Karpas-422 (cell line): ENCODE measurements around the gene C1orf122. TPM values are rescaled to one million over a fixed set of nuclear protein-coding genes. Genes with fewer than 3 reads are reported as not detected.

ENCODE experiments used
- DNase-seq: peaks from one replicate; pipeline ENCODE4 v3.0.0-alpha.2; 2015
- H2AFZ ChIP-seq: fragments of 200-600 bp; sonication (generic); 2 replicates; pipeline ENCODE4 v1.6.1; 2014; ENCODE audit warnings: antibody characterized with exemption, low read length, mixed read lengths
- H3K27ac ChIP-seq: fragments of 200-600 bp; sonication (generic); 2 replicates; pipeline ENCODE4 v1.5.1; 2014; ENCODE audit warnings: mild to moderate bottlenecking, low read length, moderate library complexity
- H3K27me3 ChIP-seq: fragments of 200-600 bp; sonication (generic); 2 replicates; pipeline ENCODE4 v1.6.1; 2014; ENCODE audit warnings: low read length, mixed read lengths
- H3K36me3 ChIP-seq: fragments of 200-600 bp; sonication (generic); 2 replicates; pipeline ENCODE4 v1.6.1; 2014; ENCODE audit warnings: low read length, mixed read lengths; ENCODE audit not compliant: insufficient read depth
- H3K4me1 ChIP-seq: fragments of 200-600 bp; sonication (generic); 2 replicates; pipeline ENCODE4 v1.6.1; 2014; ENCODE audit warnings: mild to moderate bottlenecking, low read length, mixed read lengths
- H3K4me2 ChIP-seq: fragments of 200-600 bp; sonication (generic); 2 replicates; pipeline ENCODE4 v1.6.1; 2014; ENCODE audit warnings: low read length, low read depth, mild to moderate bottlenecking; ENCODE audit not compliant: poor library complexity, severe bottlenecking
- H3K4me3 ChIP-seq: fragments of 200-600 bp; sonication (generic); 2 replicates; pipeline ENCODE4 v1.5.1; 2014; ENCODE audit warnings: mild to moderate bottlenecking, antibody characterized with exemption, low read length, mixed read lengths
- H3K79me2 ChIP-seq: fragments of 200-600 bp; sonication (generic); 2 replicates; pipeline ENCODE4 v1.6.1; 2014; ENCODE audit warnings: mild to moderate bottlenecking, low read length, mixed read lengths
- H3K9ac ChIP-seq: fragments of 200-600 bp; sonication (generic); 2 replicates; pipeline ENCODE4 v1.6.0; 2014; ENCODE audit warnings: low read length
- H3K9me2 ChIP-seq: fragments of 200-600 bp; sonication (generic), shearing (Covaris generic); replicated peaks from 2 replicates; pipeline ENCODE4 v1.6.0; 2014; ENCODE audit warnings: mild to moderate bottlenecking, low read length, moderate library complexity; ENCODE audit not compliant: insufficient read depth
- H3K9me3 ChIP-seq: fragments of 300-700, 200-600 bp; sonication (generic); 2 replicates; pipeline ENCODE4 v1.6.1; 2014; ENCODE audit warnings: low read length, mixed read lengths
- H4K20me1 ChIP-seq: fragments of 200-600 bp; sonication (generic); 2 replicates; pipeline ENCODE4 v1.6.1; 2014; ENCODE audit warnings: mild to moderate bottlenecking, antibody characterized with exemption, low read length, low read depth; ENCODE audit not compliant: insufficient read depth
- total RNA-seq: library from RNA; depleted of rRNA; stranded (reverse); fragments of >200 nt; shearing (Covaris generic); gene quantifications from 2 replicates; pipeline ENCODE4 v1.2.3, GENCODE V29; 2014; ENCODE audit warnings: low replicate concordance

The C1orf122 gene
- total RNA-seq, 1 experiment from 2014 or later = 26.2 TPM

DNA sequence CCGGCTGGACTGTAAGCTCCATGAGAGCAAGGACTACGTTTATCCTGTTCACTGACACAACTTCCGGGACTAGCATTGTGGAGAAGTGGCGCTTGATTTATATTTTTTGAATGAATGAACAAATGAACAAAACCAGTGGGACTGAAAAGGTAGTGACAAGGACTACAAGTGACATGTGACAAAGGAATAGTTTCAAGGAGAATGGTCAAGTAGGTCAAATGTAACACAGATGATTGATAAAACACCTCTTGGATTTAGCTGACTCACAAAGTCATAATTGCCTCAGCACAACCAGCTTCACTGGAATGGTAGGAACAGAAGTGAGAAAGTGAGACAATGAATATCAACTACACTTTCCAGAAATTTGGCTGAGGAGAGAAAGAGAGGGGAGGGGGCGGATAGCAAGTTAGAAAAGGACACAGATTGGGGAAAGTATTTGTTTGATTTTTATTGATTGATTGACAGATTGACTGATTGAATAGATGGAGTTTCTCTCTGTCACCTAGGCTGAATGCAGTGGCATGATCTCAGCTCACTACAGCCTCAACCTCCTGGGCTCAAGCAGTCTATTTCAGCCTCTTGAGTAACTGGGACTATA lies 37.6 kb downstream of the C1orf122 start:
- H3K4me1 ChIP-seq = peaks cover 31% of the 10 kb centered on the region
- H3K27me3 ChIP-seq = no peaks in the 10 kb centered on the region
- no peak for DNase-seq
- H3K4me3 ChIP-seq = no peak overlapping the region
- H3K9ac ChIP-seq = no peak overlapping the region
- H3K79me2 ChIP-seq = peaks cover 96% of the 10 kb centered on the region
- H3K4me2 ChIP-seq = no peak overlapping the region
- peaks cover 9% of the 10 kb centered on the region; the same call in 1 of the 2 replicates for H3K36me3 ChIP-seq
- H4K20me1 ChIP-seq = no peaks in the 10 kb centered on the region
- no peak overlapping the region for H3K27ac ChIP-seq
- H3K9me3 ChIP-seq = no peaks in the 10 kb centered on the region
- no peak overlapping the region for H2AFZ ChIP-seq
- H3K9me2 ChIP-seq = no peaks in the 10 kb centered on the region

DNA sequence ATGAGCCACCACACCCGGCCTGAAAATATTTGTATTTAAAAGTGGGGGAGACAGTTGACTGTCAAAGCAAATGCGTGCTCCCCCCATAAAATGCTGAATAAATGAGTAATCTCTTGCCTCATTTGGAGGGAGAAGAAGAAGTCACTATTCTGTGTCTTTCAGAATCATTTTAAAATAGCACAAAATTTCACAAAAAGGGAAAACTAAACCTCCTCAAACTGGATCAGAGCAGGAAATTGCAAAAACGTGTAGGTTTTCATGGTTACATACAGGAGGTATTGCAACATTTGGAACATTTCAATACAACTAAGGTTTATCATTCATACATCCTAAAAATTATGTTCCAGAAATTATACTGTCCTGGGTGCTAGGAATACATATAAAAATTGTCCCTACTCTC lies 38.2 kb downstream of the C1orf122 start:
- no peaks in the 10 kb centered on the region for H3K27me3 ChIP-seq
- no peaks in the 10 kb centered on the region for H3K9me2 ChIP-seq
- H3K27ac ChIP-seq = no peak overlapping the region
- no peak for DNase-seq
- peaks cover 97% of the 10 kb centered on the region for H3K79me2 ChIP-seq
- no peaks in the 10 kb centered on the region for H3K9me3 ChIP-seq
- peaks cover 31% of the 10 kb centered on the region for H3K4me1 ChIP-seq
- H3K4me3 ChIP-seq = no peak overlapping the region
- peaks cover 11% of the 10 kb centered on the region; the same call in 1 of the 2 replicates for H3K36me3 ChIP-seq
- H2AFZ ChIP-seq = no peak overlapping the region
- H3K4me2 ChIP-seq = no peak overlapping the region
- no peak overlapping the region for H3K9ac ChIP-seq
- no peaks in the 10 kb centered on the region for H4K20me1 ChIP-seq

DNA sequence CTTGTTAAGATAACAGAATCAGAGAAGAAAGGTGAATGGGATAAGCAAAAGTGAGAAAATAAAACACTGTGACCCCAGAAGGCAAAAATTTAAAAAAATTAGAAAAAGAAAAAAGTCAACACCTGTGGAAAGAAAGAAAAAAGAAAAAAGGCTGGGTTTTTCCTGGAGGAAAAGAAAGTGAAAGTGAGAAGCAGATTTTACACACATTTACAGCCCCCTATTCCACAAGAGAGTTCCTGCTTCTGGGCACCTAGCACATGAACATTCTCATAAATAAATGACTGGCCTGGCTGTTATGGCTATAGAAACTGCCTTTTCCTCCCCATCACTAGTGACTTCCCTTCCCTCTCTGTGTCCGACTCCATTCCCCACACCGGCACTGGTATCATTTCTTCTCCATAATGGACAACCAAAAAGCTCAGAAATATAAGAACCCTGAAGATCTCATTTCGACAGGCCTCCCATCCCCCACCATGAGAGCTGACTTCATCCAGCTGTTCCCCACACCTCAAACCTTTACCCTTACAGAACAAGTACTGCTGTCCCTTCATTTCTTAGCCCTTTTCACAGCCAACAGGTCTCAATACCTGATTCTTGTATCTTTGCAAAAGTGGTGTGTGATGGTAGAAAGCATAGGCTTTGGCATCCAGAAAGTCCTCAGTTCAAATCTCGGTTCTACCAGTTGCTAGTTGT lies 39.2 kb downstream of the C1orf122 start:
- Histone ChIP-seq H3K9ac (peak overlapping the region; percentile 38), H3K79me2 (peaks cover 98% of the 10 kb centered on the region), H3K27ac (no peak overlapping the region), H3K4me1 (peaks cover 38% of the 10 kb centered on the region), H3K9me3 (no peaks in the 10 kb centered on the region), H3K27me3 (no peaks in the 10 kb centered on the region), H4K20me1 (0 out of 2 replicates have a peak, but pooled peaks cover 3% of the 10 kb centered on the region), H3K4me2 (peak overlapping the region; percentile 13), H3K36me3 (peaks cover 17% of the 10 kb centered on the region; the same call in 1 of the 2 replicates), H3K4me3 (no peak overlapping the region), H2AFZ (no peak overlapping the region), H3K9me2 (no peaks in the 10 kb centered on the region)
- no peak for DNase-seq

GRCh38 chr1:37849480-37849879 lies 41.9 kb downstream of the C1orf122 start:
- no peak overlapping the region for H3K9ac ChIP-seq
- H3K27me3 ChIP-seq = no peaks in the 10 kb centered on the region
- DNase-seq = no peak
- H2AFZ ChIP-seq = no peak overlapping the region
- H3K9me2 ChIP-seq = no peaks in the 10 kb centered on the region
- 0 out of 2 replicates have a peak, but pooled peaks cover 3% of the 10 kb centered on the region for H4K20me1 ChIP-seq
- peaks cover 25% of the 10 kb centered on the region; the same call in 1 of the 2 replicates for H3K36me3 ChIP-seq
- peaks cover 32% of the 10 kb centered on the region for H3K4me1 ChIP-seq
- H3K4me3 ChIP-seq = no peak overlapping the region
- H3K9me3 ChIP-seq = no peaks in the 10 kb centered on the region
- H3K27ac ChIP-seq = no peak overlapping the region
- H3K79me2 ChIP-seq = peaks cover 98% of the 10 kb centered on the region
- H3K4me2 ChIP-seq = no peak overlapping the region

DNA sequence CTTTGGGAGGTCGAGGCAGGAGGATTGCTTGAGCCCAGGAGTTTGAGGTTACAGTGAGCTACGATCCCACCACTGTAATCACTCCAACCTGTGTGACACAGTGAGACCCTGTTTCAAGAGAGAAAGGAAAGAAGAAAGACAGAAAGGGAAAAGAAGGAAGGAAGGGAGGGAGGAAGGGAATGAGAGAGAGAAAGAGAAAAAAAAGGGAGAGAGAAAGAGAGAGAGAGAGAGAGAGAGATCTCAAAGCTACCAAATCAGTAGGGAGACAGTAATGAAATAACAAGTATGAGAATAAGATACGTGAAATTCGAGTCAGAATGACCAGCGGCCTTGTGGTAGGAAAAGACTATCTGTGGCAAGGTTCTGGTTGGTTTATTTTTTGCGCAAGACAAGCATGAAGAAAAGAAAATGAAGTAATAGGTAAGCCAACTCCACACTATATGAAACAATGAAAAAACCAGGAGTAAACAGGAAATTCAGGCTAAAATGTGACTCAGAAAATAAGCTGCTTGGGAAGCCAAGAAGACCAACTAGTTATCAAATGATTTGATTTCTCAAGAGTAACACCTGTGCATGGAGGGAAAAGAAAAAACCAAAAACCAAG lies 42.9 kb downstream of the C1orf122 start:
- no peak for DNase-seq
- H3K9me2 ChIP-seq = no peaks in the 10 kb centered on the region
- H3K79me2 ChIP-seq = peaks cover 98% of the 10 kb centered on the region
- H3K9ac ChIP-seq = no peak overlapping the region
- H3K36me3 ChIP-seq = peaks cover 31% of the 10 kb centered on the region; the same call in 1 of the 2 replicates
- no peak overlapping the region for H3K27ac ChIP-seq
- H3K27me3 ChIP-seq = no peaks in the 10 kb centered on the region
- H3K4me2 ChIP-seq = no peak overlapping the region
- H2AFZ ChIP-seq = no peak overlapping the region
- 0 out of 2 replicates have a peak, but pooled peaks cover 3% of the 10 kb centered on the region for H4K20me1 ChIP-seq
- no peaks in the 10 kb centered on the region for H3K9me3 ChIP-seq
- no peak overlapping the region for H3K4me3 ChIP-seq
- peaks cover 25% of the 10 kb centered on the region for H3K4me1 ChIP-seq

DNA sequence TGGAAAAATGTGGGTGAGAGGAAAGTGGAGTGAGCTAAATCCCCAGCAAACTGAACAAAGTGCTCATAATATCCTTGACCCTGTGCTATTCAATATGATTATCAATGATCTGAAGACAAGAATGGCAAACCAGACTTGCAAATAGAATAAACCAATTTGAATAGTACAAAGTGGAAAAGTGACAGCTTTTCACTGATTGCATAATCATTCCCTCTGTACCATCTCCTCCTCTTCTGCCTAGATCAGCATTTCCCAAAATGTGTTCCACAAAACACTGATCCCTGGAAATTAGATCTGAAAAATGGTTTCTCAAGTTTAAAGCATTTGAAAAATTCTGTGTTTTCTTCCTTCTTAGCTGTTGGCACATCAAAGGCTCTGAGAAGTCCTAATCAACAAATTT lies 43.7 kb downstream of the C1orf122 start:
- Histone ChIP-seq H3K79me2 (peaks cover 97% of the 10 kb centered on the region), H3K9me2 (no peaks in the 10 kb centered on the region), H3K27ac (no peak overlapping the region), H3K4me2 (no peak overlapping the region), H3K4me3 (no peak overlapping the region), H3K9me3 (no peaks in the 10 kb centered on the region), H4K20me1 (0 out of 2 replicates have a peak, but pooled peaks cover 3% of the 10 kb centered on the region), H2AFZ (no peak overlapping the region), H3K9ac (no peak overlapping the region), H3K27me3 (no peaks in the 10 kb centered on the region), H3K36me3 (peaks cover 29% of the 10 kb centered on the region; the same call in 1 of the 2 replicates), H3K4me1 (peaks cover 25% of the 10 kb centered on the region)
- no peak for DNase-seq

GRCh38 chr1:37851782-37852210 lies 44.2 kb downstream of the C1orf122 start:
- Histone ChIP-seq H3K36me3 (peaks cover 29% of the 10 kb centered on the region; the same call in 1 of the 2 replicates), H3K4me1 (peaks cover 19% of the 10 kb centered on the region), H3K27ac (no peak overlapping the region), H2AFZ (no peak overlapping the region), H3K4me2 (no peak overlapping the region), H3K79me2 (peaks cover 96% of the 10 kb centered on the region), H3K27me3 (no peaks in the 10 kb centered on the region), H3K9ac (no peak overlapping the region), H3K9me2 (no peaks in the 10 kb centered on the region), H3K4me3 (no peak overlapping the region), H4K20me1 (0 out of 2 replicates have a peak, but pooled peaks cover 3% of the 10 kb centered on the region), H3K9me3 (no peaks in the 10 kb centered on the region)
- no peak for DNase-seq

DNA sequence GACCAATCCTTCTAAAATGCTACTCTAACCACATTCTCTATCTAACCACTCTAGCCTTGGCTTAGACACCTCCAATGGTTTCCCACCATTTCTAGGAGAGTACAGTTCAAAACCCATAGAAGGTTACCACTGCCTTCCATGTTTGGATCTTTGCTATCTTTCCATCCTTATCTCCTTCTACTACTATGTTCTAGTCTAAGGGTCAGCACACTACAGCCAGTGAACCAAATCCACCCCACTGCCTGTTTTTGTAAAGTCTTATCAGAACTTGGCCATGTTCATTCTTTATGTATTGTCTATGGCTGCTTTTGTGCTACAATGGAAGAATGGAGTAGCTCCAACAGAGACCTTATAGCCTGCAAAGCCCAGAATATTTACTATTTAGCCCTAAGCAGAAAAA lies 45.6 kb downstream of the C1orf122 start:
- Histone ChIP-seq H3K27me3 (no peaks in the 10 kb centered on the region), H3K9me3 (no peaks in the 10 kb centered on the region), H3K4me3 (no peak overlapping the region), H4K20me1 (0 out of 2 replicates have a peak, but pooled peaks cover 3% of the 10 kb centered on the region), H3K4me2 (no peak overlapping the region), H3K9me2 (no peaks in the 10 kb centered on the region), H2AFZ (no peak overlapping the region), H3K4me1 (peaks cover 26% of the 10 kb centered on the region), H3K9ac (no peak overlapping the region), H3K27ac (no peak overlapping the region), H3K79me2 (peaks cover 96% of the 10 kb centered on the region), H3K36me3 (peaks cover 33% of the 10 kb centered on the region; the same call in 1 of the 2 replicates)
- no peak for DNase-seq
